ENCODE data around the gene PCNA. TPM values are rescaled to one million over a fixed set of nuclear protein-coding genes. Genes with fewer than 3 reads are reported as not detected.

PCNA gene
- total RNA-seq (2011; cell fraction: chromatin; rRNA removed; ENCODE audit: low replicate concordance): 32.9 and 36.9 TPM in 2 replicates
- 46.0 and 52.1 TPM in 2 replicates for total RNA-seq (2011; cell fraction: nucleolus; rRNA removed)
- total RNA-seq (2011; cell fraction: nucleoplasm; rRNA removed): 33.4 and 36.0 TPM in 2 replicates
- total RNA-seq (2014; rRNA removed) (213 and 229 TPM in 2 replicates), total RNA-seq (2014; rRNA removed; fragmentation: Illumina TruSeq; extraction: Trizol) (291 and 319 TPM in 2 replicates), total RNA-seq (2015; rRNA removed; fragmentation: Illumina TruSeq; extraction: Trizol) (283 and 298 TPM in 2 replicates), total RNA-seq (2021) (227 and 251 TPM in 2 replicates), polyA plus RNA-seq (2011; rRNA removed) (298 and 318 TPM in 2 replicates), polyA plus RNA-seq (2014; fragmentation: Illumina TruSeq; extraction: Trizol) (254 and 287 TPM in 2 replicates), polyA plus RNA-seq (2014; fragmentation: Nextera tagmentation; extraction: Ambion mirVana) (100 to 1,000 TPM; 352 to 390 TPM), polyA plus RNA-seq (2014; rRNA removed) (286 and 294 TPM in 2 replicates), polyA minus RNA-seq (2011; rRNA and poly(A)+ RNA removed) (272 and 279 TPM in 2 replicates), Bru-seq, nascent RNA (percentile 96 among the genes with signal in this experiment), BruChase-seq, experiment 1, labeled RNA remaining after a 2-hour chase (percentile 89 among the genes with signal in this experiment), BruChase-seq, experiment 2, labeled RNA remaining after a 6-hour chase (percentile 90 among the genes with signal in this experiment)
- 450 and 565 TPM in 2 replicates for polyA plus RNA-seq (2011; cell fraction: cytosol; rRNA removed)
- polyA plus RNA-seq (2011; cell fraction: nucleus; rRNA removed): 86.9 and 141 TPM in 2 replicates
- polyA plus RNA-seq (2012): 224 and 242 TPM in 2 replicates
- polyA minus RNA-seq (2011; cell fraction: cytosol; rRNA and poly(A)+ RNA removed): 236 and 281 TPM in 2 replicates
- polyA minus RNA-seq (2011; cell fraction: nucleus; rRNA and poly(A)+ RNA removed): 36.2 and 75.8 TPM in 2 replicates
- long read RNA-seq, experiment 1, transcript PCNA-202 (7 exons, 1,359 nt): minor isoform, 25 of 426 reads
- long read RNA-seq, experiment 1, transcript PCNA-201 (6 exons, 1,344 nt): major isoform, 369 of 426 reads
- long read RNA-seq, experiment 1, partial matches to known transcripts: 19 of 426 reads
- long read RNA-seq, experiment 1, other reads (novel, unspliced or antisense): 13 of 426 reads
- long read RNA-seq, experiment 2, transcript PCNA-201 (6 exons, 1,344 nt): major isoform, 138 of 174 reads
- long read RNA-seq, experiment 2, partial matches to known transcripts: 19 of 174 reads
- long read RNA-seq, experiment 2, other reads (novel, unspliced or antisense): 13 of 174 reads
- long read RNA-seq, experiment 3, transcript PCNA-201 (6 exons, 1,344 nt): major isoform, 115 of 134 reads
- long read RNA-seq, experiment 3, transcript PCNA-202 (7 exons, 1,359 nt): minor isoform, 14 of 134 reads
- long read RNA-seq, experiment 3, partial matches to known transcripts: 3 of 134 reads
- long read RNA-seq, experiment 3, other reads (novel, unspliced or antisense): 2 of 134 reads

DNA sequence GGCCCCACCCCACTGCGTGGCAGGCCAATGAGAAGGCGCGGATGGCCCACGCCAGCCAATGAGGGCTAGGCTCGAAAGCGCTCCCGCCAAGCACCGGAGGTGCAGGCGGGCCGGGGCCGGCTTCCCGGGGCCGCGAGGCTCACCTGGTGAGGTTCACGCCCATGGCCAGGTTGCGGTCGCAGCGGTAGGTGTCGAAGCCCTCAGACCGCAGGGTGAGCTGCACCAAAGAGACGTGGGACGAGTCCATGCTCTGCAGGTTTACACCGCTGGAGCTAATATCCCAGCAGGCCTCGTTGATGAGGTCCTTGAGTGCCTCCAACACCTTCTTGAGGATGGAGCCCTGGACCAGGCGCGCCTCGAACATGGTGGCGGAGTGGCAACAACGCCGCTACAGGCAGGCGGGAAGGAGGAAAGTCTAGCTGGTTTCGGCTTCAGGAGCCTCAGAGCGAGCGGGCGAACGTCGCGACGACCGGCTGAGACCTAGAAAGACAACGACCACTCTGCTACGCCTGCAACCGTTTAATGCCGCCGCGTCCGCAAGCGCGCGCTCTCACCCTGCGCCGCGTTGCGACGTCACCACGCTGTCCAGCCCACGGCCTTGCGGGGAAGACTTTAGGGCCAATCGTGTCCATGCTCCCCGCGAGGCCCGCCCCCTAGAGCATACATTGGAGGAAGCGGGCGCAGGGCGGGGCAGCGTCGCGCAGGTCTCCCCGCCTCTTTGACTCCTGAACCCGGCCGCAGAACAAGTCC, at the start of gene PCNA:
PCNA (minus strand) TSS at position 524 of the 750 bp plus-strand sequence; CDS start at position 364, 160 bp downstream.
- no peaks in the 10 kb centered on the region for H3K9me1 ChIP-seq (ENCODE audit: control insufficient read depth, insufficient read depth, low read length)
- H3K4me2 ChIP-seq (ENCODE audit: insufficient read depth, low read length): peak within 1 kb of the TSS; percentile 91
- no TSS peak for BruUV-seq (replicated peaks)
- POLR2A ChIA-PET: interaction anchor here (0.6 to 1.7 kb wide), 10 partner anchors 9 to 1172 kb away, joined by 3 to 8 read pairs (median 3); no protein-coding TSS in a partner anchor
- FAIRE-seq (peak; percentile 97), ATAC-seq (peak; percentile 92), DNase-seq (ENCODE audit: extremely low read depth in 1 of 4, low spot score in 3 of 4) (peak; percentile 84 to 96 (median 92))
- H3K27me3 ChIP-seq (ENCODE audit: control insufficient read depth in 2 of 2, insufficient read depth in 2 of 2, low read length in 2 of 2): no peaks in the 10 kb centered on the region
- H3K4me1 ChIP-seq (replicated peaks in 1 of 2; ENCODE audit: control insufficient read depth in 2 of 2, insufficient read depth in 2 of 2, low read length in 2 of 2): peaks cover 13 to 16% of the 10 kb centered on the region in 2 experiments; a peak in 3 of 5 replicates
- WGBS (ENCODE audit: insufficient coverage, low coverage, missing lambda C conversion rate): 2% methylated on average over 46 of the region's 71 CpGs
- peaks cover 43% of the 10 kb centered on the region for H3K36me3 ChIP-seq (ENCODE audit: control insufficient read depth, insufficient read depth, low read length)
- peaks cover 46% of the 10 kb centered on the region for H3K79me2 ChIP-seq (ENCODE audit: control insufficient read depth, insufficient read depth, low read length)
- H2AFZ ChIP-seq (ENCODE audit: low read depth, low read length): peak within 1 kb of the TSS; percentile 84
- peak within 1 kb of the TSS; percentile 77 for H3K4me3 ChIP-seq
- H3K27ac ChIP-seq (ENCODE audit: extremely low read depth, low read depth, low read length): peak within 1 kb of the TSS; percentile 94
- intact Hi-C loops (cut with micrococcal nuclease) (loop anchor here (10.0 kb wide), 1 partner anchor 325 kb away; no protein-coding TSS in a partner anchor), in situ Hi-C loops (cut with MboI) (no loop called here)
- H4K20me1 ChIP-seq (replicated peaks; ENCODE audit: control insufficient read depth, insufficient read depth, low read length): peaks cover 14% of the 10 kb centered on the region
- CTCF ChIA-PET (ENCODE audit: low intra/inter-chr PET ratio): interaction anchor here (0.9 kb wide), 1 partner anchor 73 kb away, joined by 3 read pairs; no protein-coding TSS in a partner anchor
- peak within 1 kb of the TSS; percentile 94 to 97 for H3K9ac ChIP-seq (ENCODE audit: insufficient read depth in 1 of 2, low read depth in 2 of 2, low read length in 2 of 2)
- no peaks in the 10 kb centered on the region for H3K9me3 ChIP-seq (replicated peaks; ENCODE audit: control insufficient read depth, insufficient read depth, low read depth, low read length)
- TF ChIP-seq, protein P1, sequence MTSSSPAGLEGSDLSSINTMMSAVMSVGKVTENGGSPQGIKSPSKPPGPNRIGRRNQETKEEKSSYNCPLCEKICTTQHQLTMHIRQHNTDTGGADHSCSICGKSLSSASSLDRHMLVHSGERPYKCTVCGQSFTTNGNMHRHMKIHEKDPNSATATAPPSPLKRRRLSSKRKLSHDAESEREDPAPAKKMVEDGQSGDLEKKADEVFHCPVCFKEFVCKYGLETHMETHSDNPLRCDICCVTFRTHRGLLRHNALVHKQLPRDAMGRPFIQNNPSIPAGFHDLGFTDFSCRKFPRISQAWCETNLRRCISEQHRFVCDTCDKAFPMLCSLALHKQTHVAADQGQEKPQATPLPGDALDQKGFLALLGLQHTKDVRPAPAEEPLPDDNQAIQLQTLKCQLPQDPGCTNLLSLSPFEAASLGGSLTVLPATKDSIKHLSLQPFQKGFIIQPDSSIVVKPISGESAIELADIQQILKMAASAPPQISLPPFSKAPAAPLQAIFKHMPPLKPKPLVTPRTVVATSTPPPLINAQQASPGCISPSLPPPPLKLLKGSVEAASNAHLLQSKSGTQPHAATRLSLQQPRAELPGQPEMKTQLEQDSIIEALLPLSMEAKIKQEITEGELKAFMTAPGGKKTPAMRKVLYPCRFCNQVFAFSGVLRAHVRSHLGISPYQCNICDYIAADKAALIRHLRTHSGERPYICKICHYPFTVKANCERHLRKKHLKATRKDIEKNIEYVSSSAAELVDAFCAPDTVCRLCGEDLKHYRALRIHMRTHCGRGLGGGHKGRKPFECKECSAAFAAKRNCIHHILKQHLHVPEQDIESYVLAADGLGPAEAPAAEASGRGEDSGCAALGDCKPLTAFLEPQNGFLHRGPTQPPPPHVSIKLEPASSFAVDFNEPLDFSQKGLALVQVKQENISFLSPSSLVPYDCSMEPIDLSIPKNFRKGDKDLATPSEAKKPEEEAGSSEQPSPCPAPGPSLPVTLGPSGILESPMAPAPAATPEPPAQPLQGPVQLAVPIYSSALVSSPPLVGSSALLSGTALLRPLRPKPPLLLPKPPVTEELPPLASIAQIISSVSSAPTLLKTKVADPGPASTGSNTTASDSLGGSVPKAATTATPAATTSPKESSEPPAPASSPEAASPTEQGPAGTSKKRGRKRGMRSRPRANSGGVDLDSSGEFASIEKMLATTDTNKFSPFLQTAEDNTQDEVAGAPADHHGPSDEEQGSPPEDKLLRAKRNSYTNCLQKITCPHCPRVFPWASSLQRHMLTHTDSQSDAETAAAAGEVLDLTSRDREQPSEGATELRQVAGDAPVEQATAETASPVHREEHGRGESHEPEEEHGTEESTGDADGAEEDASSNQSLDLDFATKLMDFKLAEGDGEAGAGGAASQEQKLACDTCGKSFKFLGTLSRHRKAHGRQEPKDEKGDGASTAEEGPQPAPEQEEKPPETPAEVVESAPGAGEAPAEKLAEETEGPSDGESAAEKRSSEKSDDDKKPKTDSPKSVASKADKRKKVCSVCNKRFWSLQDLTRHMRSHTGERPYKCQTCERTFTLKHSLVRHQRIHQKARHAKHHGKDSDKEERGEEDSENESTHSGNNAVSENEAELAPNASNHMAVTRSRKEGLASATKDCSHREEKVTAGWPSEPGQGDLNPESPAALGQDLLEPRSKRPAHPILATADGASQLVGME (CRISPR knock-in tag; IDR thresholded peaks at IDR 0.05): 0 out of 2 replicates have a peak, but pooled peaks have one; percentile 21
- no peak for TF ChIP-seq ZNF212 (CRISPR knock-in tag; IDR thresholded peaks at IDR 0.05)
- TF ChIP-seq ZNF263 (CRISPR knock-in tag; IDR thresholded peaks at IDR 0.05; ENCODE audit: borderline replicate concordance): peak; percentile 86
- TF ChIP-seq ZNF239 (CRISPR knock-in tag; IDR thresholded peaks at IDR 0.05): no peak
- peak; percentile 3 for TF ChIP-seq HMGN3 (IDR thresholded peaks at IDR 0.05; ENCODE audit: borderline replicate concordance, extremely low read depth, insufficient read length, low read depth, low read length)
- no peak for TF ChIP-seq ADNP (tag; IDR thresholded peaks at IDR 0.05)
- no peak for TF ChIP-seq ZNF717 (CRISPR knock-in tag; IDR thresholded peaks at IDR 0.05)
- peak; percentile 70 for TF ChIP-seq ATF7 (IDR thresholded peaks at IDR 0.05)
- TF ChIP-seq ZNF217 (CRISPR knock-in tag; IDR thresholded peaks at IDR 0.05): peak; percentile 91
- peak; percentile 80 for TF ChIP-seq CBX1 (IDR thresholded peaks at IDR 0.05; ENCODE audit: low read depth)

Data from K562 (cell line).